GM12873 (cell line): ENCODE data around the gene TRIM37.

Experiments
- TF ChIP-seq, protein P1 (sequence below): IDR thresholded peaks from 2 replicates; pipeline ENCODE4 v1.5.1; 2012; ENCODE audit warnings: low read depth, mild to moderate bottlenecking, moderate library complexity, low read length, control low read depth; ENCODE audit not compliant: insufficient read depth; ENCODE audit errors: missing control alignments

The TRIM37 gene

GRCh38 chr17:59129814-59130213 lies 23.1 kb upstream of the TRIM37 start:
- TF ChIP-seq, protein P1, sequence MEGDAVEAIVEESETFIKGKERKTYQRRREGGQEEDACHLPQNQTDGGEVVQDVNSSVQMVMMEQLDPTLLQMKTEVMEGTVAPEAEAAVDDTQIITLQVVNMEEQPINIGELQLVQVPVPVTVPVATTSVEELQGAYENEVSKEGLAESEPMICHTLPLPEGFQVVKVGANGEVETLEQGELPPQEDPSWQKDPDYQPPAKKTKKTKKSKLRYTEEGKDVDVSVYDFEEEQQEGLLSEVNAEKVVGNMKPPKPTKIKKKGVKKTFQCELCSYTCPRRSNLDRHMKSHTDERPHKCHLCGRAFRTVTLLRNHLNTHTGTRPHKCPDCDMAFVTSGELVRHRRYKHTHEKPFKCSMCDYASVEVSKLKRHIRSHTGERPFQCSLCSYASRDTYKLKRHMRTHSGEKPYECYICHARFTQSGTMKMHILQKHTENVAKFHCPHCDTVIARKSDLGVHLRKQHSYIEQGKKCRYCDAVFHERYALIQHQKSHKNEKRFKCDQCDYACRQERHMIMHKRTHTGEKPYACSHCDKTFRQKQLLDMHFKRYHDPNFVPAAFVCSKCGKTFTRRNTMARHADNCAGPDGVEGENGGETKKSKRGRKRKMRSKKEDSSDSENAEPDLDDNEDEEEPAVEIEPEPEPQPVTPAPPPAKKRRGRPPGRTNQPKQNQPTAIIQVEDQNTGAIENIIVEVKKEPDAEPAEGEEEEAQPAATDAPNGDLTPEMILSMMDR, result no peak

GRCh38 chr17:59126809-59127417 lies 20.2 kb upstream of the TRIM37 start:
- TF ChIP-seq, protein P1, result no peak

DNA sequence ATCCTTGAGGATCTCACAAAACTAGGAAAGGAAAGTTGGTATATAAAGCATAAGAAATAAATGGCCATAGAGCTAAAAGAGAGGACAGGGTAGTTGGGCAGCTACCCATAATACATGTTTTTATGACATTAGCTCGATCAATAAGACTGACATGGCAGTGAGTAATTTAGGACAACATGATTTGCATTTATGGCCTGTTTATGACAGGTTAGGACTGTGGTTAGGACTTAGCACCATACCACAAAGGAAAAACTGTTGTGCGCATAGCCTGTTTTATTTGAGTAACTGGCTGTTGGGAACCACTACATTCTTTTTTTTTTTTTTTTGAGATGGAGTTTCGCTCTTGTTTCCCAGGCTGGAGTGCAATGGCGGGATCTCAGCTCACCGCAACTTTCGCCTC lies 18.0 kb upstream of the TRIM37 start:
- TF ChIP-seq, protein P1, result no peak

GRCh38 chr17:59121901-59122480 lies 15.3 kb upstream of the TRIM37 start:
- TF ChIP-seq, protein P1, result no peak

DNA sequence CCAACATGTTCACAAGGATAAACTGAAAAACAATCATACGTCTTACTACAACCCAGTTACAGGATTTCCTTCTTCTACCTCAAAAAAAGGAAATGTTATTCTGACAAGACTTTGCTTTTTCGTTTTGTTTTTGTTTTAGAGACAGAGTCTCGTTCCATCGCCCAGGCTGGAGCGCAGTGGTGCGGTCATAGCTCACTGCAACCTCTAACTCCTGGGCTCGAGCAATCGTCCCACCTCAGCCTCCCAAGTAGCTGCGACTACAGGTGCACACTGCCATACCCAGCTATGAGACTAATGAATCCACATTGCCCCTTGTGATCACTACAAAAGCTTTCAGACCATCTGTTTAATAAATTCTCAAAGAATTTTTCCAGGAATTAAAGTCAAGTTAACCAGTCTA lies 8.8 kb upstream of the TRIM37 start:
- TF ChIP-seq, protein P1, result no peak

DNA sequence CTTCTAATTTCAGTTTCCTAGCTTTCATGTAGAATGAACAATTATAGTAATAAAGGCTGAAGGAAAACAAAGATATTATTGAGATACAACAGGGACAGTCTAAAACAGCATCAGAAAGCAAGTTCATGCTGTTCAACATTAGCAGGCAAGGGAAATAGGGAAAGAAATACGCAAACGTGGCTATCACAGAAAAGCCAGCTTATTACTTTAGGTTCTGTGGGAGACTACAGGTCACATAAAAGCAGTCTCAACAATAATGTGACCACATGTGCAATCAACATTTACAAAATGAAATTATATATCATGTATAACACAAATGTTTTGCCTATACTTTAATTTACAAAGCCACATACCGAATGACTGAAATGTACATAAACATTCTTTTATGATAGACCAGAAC lies 4.9 kb upstream of the TRIM37 start:
- TF ChIP-seq, protein P1, result no peak

GRCh38 chr17:59110973-59111372 lies 4.3 kb upstream of the TRIM37 start:
- TF ChIP-seq, protein P1, result no peak
